ENCODE measurements around the gene PRICKLE2.

Gene PRICKLE2

GRCh38 chr3:64125561-64125960, 99.7 kb downstream of the PRICKLE2 start:
- in situ Hi-C loops (cut with MboI; ENCODE audit: low sequenced_read_pairs, unreplicated experiment), result no loop called here
- TF ChIP-seq CTCF (IDR thresholded peaks at IDR 0.05; ENCODE audit: borderline replicate concordance, control extremely low read depth, extremely low read depth, insufficient read depth, missing control alignments), result no peak
- no peak for DNase-seq (ENCODE audit: low spot score)

GRCh38 chr3:64123931-64124330, 101.3 kb downstream of the PRICKLE2 start:
- TF ChIP-seq CTCF (IDR thresholded peaks at IDR 0.05; ENCODE audit: borderline replicate concordance, control extremely low read depth, extremely low read depth, insufficient read depth, missing control alignments), result no peak
- no peak for DNase-seq (ENCODE audit: low spot score)
- in situ Hi-C loops (cut with MboI; ENCODE audit: low sequenced_read_pairs, unreplicated experiment), result no loop called here

GRCh38 chr3:64122476-64122875, 102.8 kb downstream of the PRICKLE2 start:
- in situ Hi-C loops (cut with MboI; ENCODE audit: low sequenced_read_pairs, unreplicated experiment), result no loop called here
- TF ChIP-seq CTCF (IDR thresholded peaks at IDR 0.05; ENCODE audit: borderline replicate concordance, control extremely low read depth, extremely low read depth, insufficient read depth, missing control alignments), result no peak
- DNase-seq (ENCODE audit: low spot score), result no peak

- in situ Hi-C loops (cut with MboI; ENCODE audit: low sequenced_read_pairs, unreplicated experiment), result no loop called here
- DNase-seq (ENCODE audit: low spot score), result no peak
- TF ChIP-seq CTCF (IDR thresholded peaks at IDR 0.05; ENCODE audit: borderline replicate concordance, control extremely low read depth, extremely low read depth, insufficient read depth, missing control alignments), result no peak
Observed at GRCh38 chr3:64121750-64122311, 103.4 kb downstream of the PRICKLE2 start.

GRCh38 chr3:64120876-64121275, 104.4 kb downstream of the PRICKLE2 start:
- in situ Hi-C loops (cut with MboI; ENCODE audit: low sequenced_read_pairs, unreplicated experiment), result no loop called here

GRCh38 chr3:64117483-64117882, 107.8 kb downstream of the PRICKLE2 start:
- TF ChIP-seq CTCF (IDR thresholded peaks at IDR 0.05; ENCODE audit: borderline replicate concordance, control extremely low read depth, extremely low read depth, insufficient read depth, missing control alignments), result no peak
- in situ Hi-C loops (cut with MboI; ENCODE audit: low sequenced_read_pairs, unreplicated experiment), result no loop called here
- DNase-seq (ENCODE audit: low spot score), result no peak

More at GRCh38 chr3:64120876-64121275, 104.4 kb downstream of the PRICKLE2 start:
- no peak for TF ChIP-seq CTCF (IDR thresholded peaks at IDR 0.05; ENCODE audit: borderline replicate concordance, control extremely low read depth, extremely low read depth, insufficient read depth, missing control alignments)
- no peak for DNase-seq (ENCODE audit: low spot score)

Measured in GM13976 (cell line).